Ectodermal cell (in vitro differentiated cells): ENCODE measurements around the gene BLCAP.
"Not testable (repeated sequence)": the region's sequence is repeated elsewhere in the genome, so short reads cannot be mapped to it uniquely, and the experiment has no call there.

Source experiments
- H3K27ac ChIP-seq: 2 replicates; pipeline ENCODE4 v1.7.0; 2013; ENCODE audit warnings: mild to moderate bottlenecking, low read depth, low read length; ENCODE audit not compliant: insufficient read depth, poor library complexity, severe bottlenecking
- H3K27me3 ChIP-seq: 2 replicates; pipeline ENCODE4 v1.7.0; 2013; ENCODE audit warnings: mild to moderate bottlenecking, low read length; ENCODE audit not compliant: insufficient read depth, control insufficient read depth, poor library complexity, severe bottlenecking
- H3K36me3 ChIP-seq: one replicate; pipeline ENCODE4 v1.7.0; 2013; ENCODE audit warnings: low read length; ENCODE audit not compliant: control insufficient read depth, insufficient read depth
- H3K4me1 ChIP-seq: one replicate; pipeline ENCODE4 v1.7.0; 2013; ENCODE audit warnings: low read length; ENCODE audit not compliant: control insufficient read depth, insufficient read depth
- H3K4me3 ChIP-seq: 2 replicates; pipeline ENCODE4 v1.7.0; 2013; ENCODE audit warnings: low read depth, low read length, control low read depth; ENCODE audit not compliant: insufficient read depth
- H3K9me3 ChIP-seq: 2 replicates; pipeline ENCODE4 v1.7.0; 2013; ENCODE audit warnings: mild to moderate bottlenecking, low read length, moderate library complexity; ENCODE audit not compliant: control insufficient read depth
- WGBS, 2 experiments: methylation state at CpG; one replicate each; pipeline ENCODE4 v1.1.7; 2013; ENCODE audit warnings: missing lambda C conversion rate in 2 of 2; 5-methylcytosine and 5-hydroxymethylcytosine counted together

The BLCAP gene

DNA sequence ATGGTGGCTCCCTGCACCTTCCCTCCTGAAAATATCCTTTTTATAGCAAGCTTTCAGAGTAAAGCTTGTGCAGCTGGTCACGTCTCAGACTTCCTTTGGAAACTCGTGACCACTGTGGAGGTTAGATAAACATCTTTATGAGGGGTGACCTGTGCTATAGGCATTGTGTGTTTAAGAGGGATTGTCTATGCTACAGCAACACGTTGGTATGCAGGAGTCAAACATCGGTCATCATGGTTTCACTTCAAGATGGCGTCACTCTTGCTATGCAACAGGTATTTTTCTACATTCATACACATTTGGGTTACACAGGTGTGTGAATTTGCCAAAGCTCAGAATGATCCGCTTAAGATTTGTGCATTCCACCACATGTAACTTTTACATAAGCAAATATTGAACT lies 14.6 kb upstream of the BLCAP start:
- Histone ChIP-seq H3K4me1 (no peaks in the 10 kb centered on the region), H3K4me3 (no peak overlapping the region), H3K36me3 (no peaks in the 10 kb centered on the region), H3K9me3 (no peaks in the 10 kb centered on the region), H3K27ac (no peak overlapping the region), H3K27me3 (no peaks in the 10 kb centered on the region)
- WGBS, 2 experiments: 94 to 95% methylated on average over 6 of the region's 6 CpGs

DNA sequence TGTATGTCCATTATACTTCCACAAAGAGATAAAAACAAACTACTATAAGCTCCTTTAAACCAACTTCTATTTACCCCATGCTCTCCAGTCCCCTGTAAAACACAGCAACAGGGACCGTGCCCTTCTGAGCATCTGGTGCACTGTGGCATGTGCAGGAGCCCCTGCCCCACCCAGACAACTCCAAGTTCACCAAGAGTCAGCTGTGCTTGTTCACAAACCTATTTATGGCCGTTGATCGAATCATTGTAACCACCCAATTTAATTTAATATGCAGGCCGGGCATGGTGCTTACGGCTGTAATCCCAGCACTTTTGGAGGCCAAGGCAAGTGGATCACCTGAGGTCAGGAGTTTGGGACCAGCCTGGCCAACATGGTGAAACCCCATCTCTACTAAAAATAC lies 13.7 kb upstream of the BLCAP start:
- Histone ChIP-seq H3K27ac (no peak overlapping the region), H3K36me3 (no peaks in the 10 kb centered on the region), H3K27me3 (no peaks in the 10 kb centered on the region), H3K9me3 (no peaks in the 10 kb centered on the region), H3K4me3 (no peak overlapping the region), H3K4me1 (no peaks in the 10 kb centered on the region)
- WGBS, 2 experiments: 86 to 93% methylated on average over 5 of the region's 5 CpGs

DNA sequence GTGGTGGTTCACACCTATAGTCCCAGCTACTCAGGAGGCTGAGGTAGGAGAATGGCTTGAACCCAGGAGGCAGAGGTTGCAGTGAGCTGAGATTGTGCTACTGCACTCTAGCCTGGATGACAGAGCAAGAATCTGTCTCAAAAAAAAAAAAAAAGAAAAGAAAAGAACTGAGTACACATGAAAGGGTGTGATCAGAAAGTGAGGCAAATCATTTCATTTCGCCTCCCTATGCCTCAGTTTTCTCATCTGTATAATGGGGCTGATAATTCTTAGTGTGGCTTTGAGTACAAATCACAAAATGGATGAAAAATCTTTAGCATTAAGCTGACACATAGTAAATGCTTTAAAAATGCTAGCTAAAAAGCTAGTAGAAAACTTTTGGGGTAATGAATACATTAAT lies 13.2 kb upstream of the BLCAP start:
- H3K27ac ChIP-seq, H3K4me3 ChIP-seq, H3K27me3 ChIP-seq, H3K4me1 ChIP-seq, H3K36me3 ChIP-seq, H3K9me3 ChIP-seq: not testable (repeated sequence)
- WGBS, 2 experiments: 90 to 92% methylated on average over 1 of the region's 1 CpG

DNA sequence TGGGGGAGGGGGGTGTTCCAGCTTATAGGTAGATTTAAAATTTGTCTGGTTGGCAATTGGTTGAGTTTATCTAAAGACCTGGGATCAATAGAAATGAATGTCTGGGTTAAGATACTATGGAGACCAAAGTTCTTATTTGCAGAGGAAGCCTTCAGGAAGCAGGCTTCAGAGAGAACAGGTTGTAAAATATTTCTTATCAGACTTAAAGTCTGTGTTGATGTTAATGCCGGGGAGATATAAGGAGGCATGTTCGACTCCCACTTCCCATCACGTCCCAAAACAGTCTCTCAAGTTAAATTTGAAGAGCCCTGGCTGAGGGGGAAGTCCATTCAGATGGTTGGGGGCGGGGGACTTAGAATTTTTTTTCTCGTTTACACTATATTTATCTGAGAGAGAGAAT lies 12.3 kb upstream of the BLCAP start:
- Histone ChIP-seq H3K4me3 (no peak overlapping the region), H3K36me3 (no peaks in the 10 kb centered on the region), H3K4me1 (no peaks in the 10 kb centered on the region), H3K27me3 (no peaks in the 10 kb centered on the region), H3K9me3 (no peaks in the 10 kb centered on the region), H3K27ac (no peak overlapping the region)
- 91 to 92% methylated on average over 5 of the region's 5 CpGs for WGBS, 2 experiments

DNA sequence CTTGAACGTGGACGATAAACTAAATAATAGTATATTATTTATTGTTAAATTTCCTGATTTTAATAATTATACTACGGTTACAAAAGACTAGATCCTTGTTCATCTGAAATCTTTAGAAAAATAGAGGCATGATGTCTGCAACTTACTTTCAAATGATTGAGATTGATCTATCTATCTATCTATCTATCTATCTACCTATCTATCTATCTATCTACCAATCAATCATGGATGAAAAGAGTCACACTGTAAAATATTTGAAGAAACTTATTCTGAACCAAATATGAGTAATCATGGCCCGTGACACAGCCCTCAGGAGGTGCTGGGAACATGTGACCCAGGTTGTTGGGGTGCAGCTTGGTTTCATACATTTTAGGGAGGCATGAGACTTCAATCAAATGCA lies 11.7 kb upstream of the BLCAP start:
- Histone ChIP-seq H3K36me3 (no peaks in the 10 kb centered on the region), H3K27ac (no peak overlapping the region), H3K9me3 (no peaks in the 10 kb centered on the region), H3K4me3 (no peak overlapping the region), H3K27me3 (no peaks in the 10 kb centered on the region), H3K4me1 (no peaks in the 10 kb centered on the region)
- WGBS, 2 experiments: 88 to 100% methylated on average over 1 to 4 of the region's 4 CpGs

DNA sequence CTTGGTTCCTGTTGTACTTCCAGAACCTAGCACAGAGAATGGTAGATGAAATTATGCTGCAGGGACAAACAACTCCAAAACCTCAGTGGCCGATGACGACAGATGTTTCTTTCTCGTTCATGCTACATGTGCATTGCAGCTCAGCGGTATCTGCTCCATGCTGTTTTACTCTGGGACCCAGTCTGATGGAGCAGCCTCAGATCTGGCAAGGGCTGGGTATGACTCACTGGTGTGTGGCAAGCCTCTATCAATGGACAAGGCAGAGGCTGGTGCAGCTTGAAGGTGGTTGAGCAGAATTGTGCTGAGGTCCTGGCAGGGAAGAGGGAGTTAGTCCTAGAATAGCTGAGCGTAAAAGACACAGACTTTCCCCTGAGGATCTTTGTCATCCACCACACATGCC lies 10.3 kb upstream of the BLCAP start:
- 94 to 95% methylated on average over 4 to 5 of the region's 5 CpGs for WGBS, 2 experiments
- Histone ChIP-seq H3K9me3 (no peaks in the 10 kb centered on the region), H3K4me3 (no peak overlapping the region), H3K27ac (no peak overlapping the region), H3K27me3 (no peaks in the 10 kb centered on the region), H3K4me1 (no peaks in the 10 kb centered on the region), H3K36me3 (no peaks in the 10 kb centered on the region)

DNA sequence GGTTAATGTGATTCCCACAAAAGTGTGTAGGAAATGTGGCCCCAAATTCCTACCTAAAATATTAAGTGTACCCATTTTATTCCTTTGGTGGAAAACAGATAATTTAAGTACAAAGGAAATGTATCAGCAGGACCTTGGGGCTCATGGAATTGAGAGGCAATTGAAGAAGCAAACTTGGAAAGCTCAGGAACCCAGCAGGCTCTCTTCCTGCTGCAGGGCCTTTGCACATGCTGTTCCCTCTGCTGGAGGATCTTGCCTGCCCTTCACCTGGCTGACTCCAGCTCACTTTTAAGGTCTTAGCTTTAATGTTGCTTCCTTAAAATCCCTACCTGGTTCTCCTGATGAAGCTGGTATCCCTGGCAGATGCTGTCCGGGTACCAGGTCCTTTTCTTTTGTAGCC lies 9.8 kb upstream of the BLCAP start:
- H3K27me3 ChIP-seq: no peaks in the 10 kb centered on the region
- no peaks in the 10 kb centered on the region for H3K4me1 ChIP-seq
- no peak overlapping the region for H3K4me3 ChIP-seq
- no peaks in the 10 kb centered on the region for H3K36me3 ChIP-seq
- no peak overlapping the region for H3K27ac ChIP-seq
- H3K9me3 ChIP-seq: no peaks in the 10 kb centered on the region
- WGBS, 2 experiments: 100% methylated on average over 1 of the region's 1 CpG

DNA sequence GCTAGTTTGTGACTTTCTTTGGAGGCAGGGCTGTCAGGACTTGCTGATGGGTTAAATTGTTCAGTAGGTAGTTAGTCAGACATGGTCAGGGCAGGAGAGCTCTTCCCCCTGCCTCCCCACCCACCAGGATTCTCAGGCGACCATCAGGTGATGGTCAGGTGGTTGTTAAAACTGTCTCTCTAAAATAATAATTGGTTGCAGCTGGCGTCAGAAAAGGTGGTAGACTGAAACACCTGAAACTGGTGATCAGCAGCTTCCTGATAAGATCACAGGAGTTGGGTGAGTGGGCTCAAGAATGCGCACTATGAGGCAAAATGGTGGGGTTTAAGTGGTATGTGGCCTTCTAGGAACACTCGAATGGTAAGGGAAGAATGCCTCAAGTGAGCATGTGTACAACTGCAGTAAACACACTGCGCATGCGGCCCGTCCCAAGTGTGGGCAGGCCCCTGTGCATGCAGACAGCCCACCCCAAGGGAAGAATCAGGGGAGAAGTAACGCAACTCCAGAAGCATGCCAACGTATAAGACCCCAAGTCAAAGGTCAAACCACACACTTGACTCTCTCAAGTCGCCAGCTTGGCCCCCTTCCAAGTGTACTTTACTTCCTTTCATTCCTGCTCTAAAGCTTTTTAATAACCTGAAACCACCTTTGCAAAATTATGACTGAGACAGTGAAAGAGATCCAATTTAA lies 7.9 kb upstream of the BLCAP start:
- no peak overlapping the region for H3K27ac ChIP-seq
- H3K36me3 ChIP-seq: no peaks in the 10 kb centered on the region
- no peaks in the 10 kb centered on the region for H3K27me3 ChIP-seq
- no peak overlapping the region for H3K4me3 ChIP-seq
- no peaks in the 10 kb centered on the region for H3K9me3 ChIP-seq
- WGBS, 2 experiments: 92 to 94% methylated on average over 10 of the region's 10 CpGs
- no peaks in the 10 kb centered on the region for H3K4me1 ChIP-seq

DNA sequence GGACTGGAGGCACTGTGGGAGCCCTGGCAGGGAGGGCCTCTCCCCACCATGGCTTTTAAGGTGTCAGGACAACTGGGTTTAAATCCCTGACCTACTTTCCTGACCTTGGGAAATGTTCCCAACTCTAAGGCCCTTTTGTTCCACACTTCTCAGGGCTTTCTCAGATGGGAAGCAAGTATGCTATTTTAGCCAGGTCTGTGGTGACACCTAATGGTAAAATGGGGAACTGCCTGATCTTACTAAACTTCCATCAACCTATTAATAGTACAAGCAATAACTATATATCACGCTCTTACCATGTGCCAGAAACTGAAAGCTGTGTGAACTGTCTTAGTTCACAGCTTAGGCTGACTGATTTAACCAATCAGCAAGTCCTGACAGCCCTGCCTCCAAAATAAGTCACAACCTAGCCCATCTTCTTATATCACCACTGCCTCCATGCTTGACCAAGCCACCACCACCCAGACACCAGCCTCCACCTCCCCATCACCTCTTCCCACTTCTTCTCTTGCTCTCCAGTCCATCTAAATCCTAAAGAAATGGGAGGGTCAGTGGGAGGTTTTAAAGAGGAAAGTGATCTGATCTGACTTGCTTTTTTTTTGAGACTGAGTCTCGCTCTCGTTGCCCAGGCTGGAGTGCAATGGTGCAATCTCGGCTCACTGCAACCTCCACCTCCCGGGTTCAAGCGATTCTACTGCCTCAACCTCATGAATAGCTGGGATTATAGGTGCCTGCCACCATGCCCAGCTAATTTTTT lies 6.9 kb upstream of the BLCAP start:
- Histone ChIP-seq H3K4me3 (no peak overlapping the region), H3K27me3 (no peaks in the 10 kb centered on the region), H3K36me3 (no peaks in the 10 kb centered on the region), H3K4me1 (no peaks in the 10 kb centered on the region), H3K27ac (no peak overlapping the region), H3K9me3 (no peaks in the 10 kb centered on the region)
- WGBS, 2 experiments: 77 to 78% methylated on average over 6 of the region's 6 CpGs

DNA sequence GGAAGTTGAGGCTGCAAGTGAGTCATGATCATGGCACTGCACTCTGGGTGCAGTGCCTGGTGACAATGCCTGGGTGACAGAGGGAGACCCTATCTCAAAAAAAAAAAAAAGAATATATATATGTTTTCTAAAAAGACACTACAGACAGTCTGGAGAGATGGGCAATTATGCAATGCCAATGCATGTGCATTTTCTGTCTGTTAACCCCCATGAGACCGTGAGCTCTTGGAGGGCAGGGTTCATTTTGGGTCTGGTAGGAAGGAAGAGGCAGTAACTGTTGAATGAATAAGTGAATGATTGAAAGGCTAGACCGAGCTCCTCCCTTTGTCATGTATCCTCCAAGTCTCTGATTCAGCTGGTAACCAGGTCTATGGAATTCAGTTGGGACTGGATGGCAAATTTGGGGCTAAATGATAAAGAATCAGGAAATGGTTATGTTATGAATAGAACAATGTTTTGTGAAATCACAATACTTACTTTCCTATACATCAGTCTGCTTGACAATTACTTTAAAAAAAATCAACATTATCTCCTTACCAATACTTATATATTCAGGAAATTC lies 5.6 kb upstream of the BLCAP start:
- no peak overlapping the region for H3K4me3 ChIP-seq
- no peaks in the 10 kb centered on the region for H3K4me1 ChIP-seq
- no peaks in the 10 kb centered on the region for H3K9me3 ChIP-seq
- WGBS, 2 experiments: 77 to 85% methylated on average over 2 of the region's 2 CpGs
- H3K27me3 ChIP-seq: no peaks in the 10 kb centered on the region
- no peaks in the 10 kb centered on the region for H3K36me3 ChIP-seq
- no peak overlapping the region for H3K27ac ChIP-seq
